Esophagus squamous epithelium (tissue), 5 donors: Measurements from ENCODE around the gene CDC25C. TPM values are rescaled to one million over a fixed set of nuclear protein-coding genes. Genes with fewer than 3 reads are reported as not detected.

ENCODE experiments used
- DNase-seq: peaks from one replicate; lab custom pipeline; 2025; lab: John Stamatoyannopoulos, UW
- H3K27ac ChIP-seq, 4 donors: fragments of 200-600 bp; sonication (generic); one replicate each; pipeline ENCODE4 v1.5.1; 2016 to 2019; ENCODE audit warnings: mild to moderate bottlenecking in 1 of 4
- H3K27me3 ChIP-seq, 4 donors: fragments of 200-600 bp; sonication (generic); 1 replicate in 3 of 4; 2 replicates in 1 of 4; pipeline versions ENCODE4 v1.5.1 to v1.6.0; 2017 to 2021; ENCODE audit warnings: antibody characterized with exemption in 1 of 4
- H3K36me3 ChIP-seq, 3 donors: fragments of 200-600 bp; sonication (generic); one replicate each; pipeline ENCODE4 v1.5.1; 2016 to 2019
- H3K4me1 ChIP-seq, 3 donors: fragments of 200-600 bp; sonication (generic); one replicate each; pipeline ENCODE4 v1.5.1; 2017 to 2019
- H3K4me3 ChIP-seq, 4 donors: fragments of 200-600 bp; sonication (generic); 1 replicate in 3 of 4; 2 replicates in 1 of 4; pipeline ENCODE4 v1.5.1; 2016 to 2019; ENCODE audit warnings: mild to moderate bottlenecking in 2 of 4, moderate library complexity in 1 of 4
- H3K9me3 ChIP-seq, 3 donors: fragments of 200-600 bp; sonication (generic); one replicate each; pipeline ENCODE4 v1.5.1; 2016 to 2019
- POLR2A ChIP-seq, 4 donors: fragments of 450-650 bp; IDR thresholded peaks; one replicate each; pipeline ENCODE4 v1.6.1; 2017; ENCODE audit warnings: antibody characterized with exemption in 4 of 4, mild to moderate bottlenecking in 4 of 4, moderate library complexity in 3 of 4
- WGBS, 2 donors: methylation state at CpG; one replicate each; pipeline ENCODE4 v1.1.5; 2018; 5-methylcytosine and 5-hydroxymethylcytosine counted together
- intact Hi-C: fragments of 100-400 bp; cut with DNase I; formaldehyde crosslinking; loops from one replicate; pipeline ENCODE4 v1.15.0; 2022
- total RNA-seq, 4 donors: library from RNA; depleted of rRNA; stranded (reverse); fragments of >200 nt; gene quantifications; one replicate each; pipeline ENCODE4 v1.1.0, GENCODE V29; 2016
- TF ChIP-seq, protein P1 (sequence below), 6 experiments: fragments of 450-650 bp in 4 of 6; fragments of 200-600 bp in 2 of 6; sonication (generic) in 2 of 6; IDR thresholded peaks; one replicate each; pipeline ENCODE4 v1.5.1; 2016 to 2019; ENCODE audit warnings: antibody characterized with exemption in 6 of 6, mild to moderate bottlenecking in 4 of 6, moderate library complexity in 4 of 6
- donor health status: DM: yes; HTN: yes; CAD: no.

Gene CDC25C
- total RNA-seq, 4 donors from 2014 or later: 0.80 to 3.1 (median 1.8) TPM

DNA sequence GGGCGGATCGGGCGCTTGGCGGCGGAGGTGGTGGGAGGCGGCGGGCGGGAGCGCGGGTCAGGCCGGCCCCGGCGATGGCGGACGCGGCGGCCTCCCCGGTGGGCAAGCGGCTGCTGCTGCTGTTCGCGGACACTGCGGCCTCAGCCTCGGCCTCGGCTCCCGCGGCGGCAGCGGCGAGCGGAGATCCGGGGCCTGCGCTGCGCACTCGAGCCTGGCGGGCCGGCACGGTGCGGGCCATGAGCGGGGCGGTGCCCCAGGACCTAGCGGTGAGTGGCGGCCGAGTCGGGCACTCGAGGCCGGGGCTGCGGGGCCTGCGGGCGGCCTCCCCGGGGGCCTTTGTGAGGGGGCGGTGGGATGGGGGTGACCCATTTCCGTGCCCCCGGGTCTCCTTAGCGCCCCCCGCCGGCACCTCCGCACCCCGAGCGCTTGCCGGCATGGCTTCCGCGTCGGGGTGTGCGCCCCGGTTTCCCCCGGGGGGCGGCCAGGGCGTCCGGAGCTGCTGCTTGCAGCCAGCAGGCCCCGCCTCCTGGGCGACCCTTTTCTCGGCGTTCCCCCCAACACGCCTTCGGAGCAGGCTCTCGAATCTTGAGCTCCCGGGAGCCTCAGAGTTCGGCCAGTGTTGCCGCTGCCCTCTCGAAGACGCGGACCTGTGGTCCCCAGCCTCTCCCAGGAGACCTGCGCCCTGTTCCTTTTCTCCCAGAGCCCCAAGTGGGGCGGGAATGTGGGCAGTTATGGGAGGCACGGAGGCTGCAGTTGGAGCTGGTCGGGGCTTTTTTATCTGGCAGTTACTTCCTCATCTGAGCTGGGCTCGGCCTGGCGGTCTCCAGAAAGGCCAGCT lies 21.3 kb upstream of the CDC25C start:
- peaks cover 0 to 15% (median 2%) of the 10 kb centered on the region in 3 donors for H3K36me3 ChIP-seq
- DNase-seq: peak; percentile 32
- peak overlapping the region; percentile 88 to 98 (median 92) for H3K4me3 ChIP-seq
- H3K9me3 ChIP-seq: peaks cover 0 to 6% (median 5%) of the 10 kb centered on the region in 3 donors
- intact Hi-C loops: no loop called here
- peak overlapping the region; percentile 97 to 99 (median 98) for H3K27ac ChIP-seq
- WGBS, 2 donors: 0% methylated on average over 2 to 4 of the region's 88 CpGs
- H3K27me3 ChIP-seq: no peaks in the 10 kb centered on the region
- TF ChIP-seq POLR2A (IDR thresholded peaks at IDR 0.05): peak in 2 of 4 donors; percentile 37 to 55
- TF ChIP-seq, protein P1, sequence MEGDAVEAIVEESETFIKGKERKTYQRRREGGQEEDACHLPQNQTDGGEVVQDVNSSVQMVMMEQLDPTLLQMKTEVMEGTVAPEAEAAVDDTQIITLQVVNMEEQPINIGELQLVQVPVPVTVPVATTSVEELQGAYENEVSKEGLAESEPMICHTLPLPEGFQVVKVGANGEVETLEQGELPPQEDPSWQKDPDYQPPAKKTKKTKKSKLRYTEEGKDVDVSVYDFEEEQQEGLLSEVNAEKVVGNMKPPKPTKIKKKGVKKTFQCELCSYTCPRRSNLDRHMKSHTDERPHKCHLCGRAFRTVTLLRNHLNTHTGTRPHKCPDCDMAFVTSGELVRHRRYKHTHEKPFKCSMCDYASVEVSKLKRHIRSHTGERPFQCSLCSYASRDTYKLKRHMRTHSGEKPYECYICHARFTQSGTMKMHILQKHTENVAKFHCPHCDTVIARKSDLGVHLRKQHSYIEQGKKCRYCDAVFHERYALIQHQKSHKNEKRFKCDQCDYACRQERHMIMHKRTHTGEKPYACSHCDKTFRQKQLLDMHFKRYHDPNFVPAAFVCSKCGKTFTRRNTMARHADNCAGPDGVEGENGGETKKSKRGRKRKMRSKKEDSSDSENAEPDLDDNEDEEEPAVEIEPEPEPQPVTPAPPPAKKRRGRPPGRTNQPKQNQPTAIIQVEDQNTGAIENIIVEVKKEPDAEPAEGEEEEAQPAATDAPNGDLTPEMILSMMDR (IDR thresholded peaks at IDR 0.05): peak in 5 of 6 experiments; percentile 4 to 41 (median 27)
- peaks cover 8 to 46% (median 23%) of the 10 kb centered on the region in 3 donors for H3K4me1 ChIP-seq

DNA sequence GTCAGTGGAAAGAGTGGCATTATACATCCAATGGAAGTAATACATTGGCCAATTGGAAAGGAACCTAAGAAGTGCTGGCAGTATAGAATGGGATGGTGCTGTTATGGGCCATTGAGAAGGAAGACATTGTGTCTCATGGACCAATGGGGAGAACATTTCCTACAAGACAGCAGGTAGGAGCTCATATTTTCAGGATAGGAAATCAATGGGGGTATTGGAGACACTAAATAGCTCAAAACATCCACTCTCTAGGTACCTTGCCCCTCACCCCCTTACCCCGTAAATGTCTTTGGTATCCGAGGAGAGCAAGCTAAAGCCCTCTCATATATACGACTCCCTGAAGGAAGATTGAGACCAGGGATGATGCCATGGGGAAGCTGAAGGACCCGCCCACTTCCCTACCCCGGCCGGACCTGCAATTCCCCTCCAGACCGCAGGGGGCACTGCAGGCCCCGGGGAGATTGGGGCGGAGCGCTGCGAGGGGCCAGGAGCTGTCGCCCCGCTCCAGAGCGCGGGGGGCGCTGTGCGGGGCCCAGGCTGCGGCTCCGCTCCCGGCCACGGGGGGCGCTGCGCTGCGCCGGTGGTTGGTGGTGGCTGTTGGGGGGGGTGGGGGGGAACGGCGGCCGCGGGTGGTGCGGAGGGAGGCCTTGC lies 20.6 kb upstream of the CDC25C start, which contains the start of gene KDM3B:
Gene KDM3B (plus strand): TSS at position 615 of the 651 bp plus-strand sequence. CDS start 111 bp downstream, outside the sequence.
- Histone ChIP-seq H3K9me3 (peaks cover 0 to 6% (median 5%) of the 10 kb centered on the region in 3 donors), H3K36me3 (peaks cover 0 to 22% (median 7%) of the 10 kb centered on the region in 3 donors), H3K4me3 (peak within 1 kb of the TSS; percentile 88 to 98 (median 92)), H3K27ac (peak within 1 kb of the TSS; percentile 97 to 99 (median 98)), H3K27me3 (no peaks in the 10 kb centered on the region), H3K4me1 (peaks cover 8 to 39% (median 23%) of the 10 kb centered on the region in 3 donors)
- peak; percentile 9 for DNase-seq
- no peak for TF ChIP-seq POLR2A (IDR thresholded peaks at IDR 0.05)
- TF ChIP-seq, protein P1 (IDR thresholded peaks at IDR 0.05): peak; percentile 91 to 100 (median 99)
- 10 to 76% methylated on average over 2 to 16 of the region's 30 CpGs for WGBS, 2 donors
- intact Hi-C loops: no loop called here

DNA sequence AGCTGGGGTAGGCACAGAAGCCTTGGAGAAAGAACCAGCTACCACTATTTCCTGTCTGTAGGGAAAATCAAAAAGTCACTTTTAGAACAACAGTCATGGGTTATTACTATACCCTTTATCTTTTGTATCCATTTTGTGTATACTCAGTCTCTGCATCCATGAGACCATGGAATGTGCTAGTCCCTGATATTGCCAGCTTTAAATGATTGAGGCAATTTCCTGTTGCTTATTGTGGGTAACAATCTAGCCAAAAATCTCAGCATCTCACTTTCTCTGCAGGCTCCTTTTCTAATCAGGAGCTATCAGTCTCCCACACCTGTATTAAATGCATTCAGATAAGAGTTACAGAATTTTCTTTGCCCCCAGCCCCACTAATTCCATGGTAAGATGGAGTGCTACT lies 19.9 kb upstream of the CDC25C start:
- Histone ChIP-seq H3K4me1 (peaks cover 8 to 33% (median 19%) of the 10 kb centered on the region in 3 donors), H3K27ac (no peak overlapping the region), H3K36me3 (peaks cover 4 to 29% (median 12%) of the 10 kb centered on the region in 3 donors), H3K9me3 (peaks cover 0 to 6% (median 5%) of the 10 kb centered on the region in 3 donors), H3K27me3 (no peaks in the 10 kb centered on the region), H3K4me3 (no peak overlapping the region)
- TF ChIP-seq, protein P1 (IDR thresholded peaks at IDR 0.05): no peak
- TF ChIP-seq POLR2A (IDR thresholded peaks at IDR 0.05): no peak
- intact Hi-C loops: no loop called here
- DNase-seq: no peak

DNA sequence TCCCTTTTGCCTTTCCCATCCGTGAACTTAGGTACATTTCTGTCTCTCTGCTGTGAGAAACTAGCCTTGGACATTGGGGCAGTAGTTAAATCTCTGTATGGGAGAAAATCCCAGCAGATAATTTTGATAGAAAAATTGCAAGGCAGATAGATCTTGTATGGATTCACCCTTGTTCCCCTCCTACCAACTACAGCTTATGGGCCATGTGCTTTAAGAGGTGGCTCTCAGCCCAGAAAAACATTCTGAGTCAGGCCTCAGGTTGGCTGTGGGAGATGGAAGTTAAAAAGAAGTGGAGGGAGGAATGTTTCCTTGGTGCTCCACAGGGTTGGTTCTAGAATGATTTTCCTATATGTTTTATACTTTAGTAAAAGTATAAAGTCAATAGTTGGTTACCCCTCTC lies 19.5 kb upstream of the CDC25C start:
- intact Hi-C loops: no loop called here
- Histone ChIP-seq H3K27me3 (no peaks in the 10 kb centered on the region), H3K4me1 (peaks cover 8 to 30% (median 17%) of the 10 kb centered on the region in 3 donors), H3K36me3 (peaks cover 5 to 34% (median 13%) of the 10 kb centered on the region in 3 donors), H3K9me3 (peaks cover 0 to 6% (median 5%) of the 10 kb centered on the region in 3 donors), H3K4me3 (no peak overlapping the region), H3K27ac (no peak overlapping the region)
- no peak for DNase-seq
- TF ChIP-seq, protein P1 (IDR thresholded peaks at IDR 0.05): no peak
- no peak for TF ChIP-seq POLR2A (IDR thresholded peaks at IDR 0.05)
- WGBS, 2 donors: 50 to 73% methylated on average over 1 of the region's 1 CpG
